K562 (cell line): ENCODE data around the gene CHPF2. TPM values are rescaled to one million over a fixed set of nuclear protein-coding genes. Genes with fewer than 3 reads are reported as not detected.

Source experiments
- BRD9 ChIP-seq: fragments of 450-650 bp; IDR thresholded peaks from 2 replicates; pipeline ENCODE4 v1.6.1; 2018; ENCODE audit warnings: low read depth; ENCODE audit not compliant: partially characterized antibody
- CBX2 ChIP-seq: fragments of 200-600 bp; sonication (generic); IDR thresholded peaks from one replicate; pipeline ENCODE4 v1.6.1; 2012; ENCODE audit warnings: mild to moderate bottlenecking, low read length, inconsistent platforms; ENCODE audit not compliant: insufficient read depth, poor library complexity, severe bottlenecking
- E2F8 ChIP-seq: fragments of 450-650 bp; IDR thresholded peaks from 2 replicates; pipeline ENCODE4 v1.7.1; 2018; ENCODE audit warnings: mild to moderate bottlenecking, low read depth; ENCODE audit not compliant: partially characterized antibody
- FOXJ3 ChIP-seq: sonication (generic); formaldehyde crosslinking; IDR thresholded peaks from 2 replicates; pipeline ENCODE4 v1.4.0; 2020; ENCODE audit warnings: mild to moderate bottlenecking, missing genetic modification reagents
- FOXK2 ChIP-seq, 2 experiments: fragments of 450-650 bp; IDR thresholded peaks in 1 of 2; conservative IDR thresholded peaks in 1 of 2; 2 replicates each; pipeline ENCODE4 v1.6.1; 2016; ENCODE audit warnings: low read depth in 2 of 2, mild to moderate bottlenecking in 1 of 2
- HMG20A ChIP-seq: fragments of 450-650 bp; formaldehyde crosslinking; conservative IDR thresholded peaks from 2 replicates; pipeline ENCODE4 v1.4.0; 2020; ENCODE audit warnings: mild to moderate bottlenecking, mixed read lengths
- HSF4 ChIP-seq: fragments of 250-450 bp; sonication (Bioruptor Pico); IDR thresholded peaks from 2 replicates; pipeline ENCODE4 v2.1.2; 2022; ENCODE audit warnings: mild to moderate bottlenecking, moderate library complexity, borderline replicate concordance
- ILK ChIP-seq: fragments of 450-650 bp; IDR thresholded peaks from 2 replicates; pipeline ENCODE4 v1.6.1; 2016; ENCODE audit warnings: missing genetic modification characterization, low read depth, mild to moderate bottlenecking, missing compliant biosample characterization, moderate library complexity, borderline replicate concordance
- LEF1 ChIP-seq: fragments of 450-650 bp; IDR thresholded peaks from 2 replicates; pipeline ENCODE4 v1.6.1; 2016; ENCODE audit warnings: mild to moderate bottlenecking
- MAFG ChIP-seq: fragments of 450-650 bp; conservative IDR thresholded peaks from 2 replicates; pipeline ENCODE4 v1.6.1; 2016; ENCODE audit warnings: missing genetic modification characterization, missing compliant biosample characterization
- NCOA1 ChIP-seq: fragments of 450-650 bp; IDR thresholded peaks from 2 replicates; pipeline ENCODE4 v1.6.1; 2016; ENCODE audit warnings: low read depth
- POU5F1 ChIP-seq: fragments of 150-350 bp; IDR thresholded peaks from 2 replicates; pipeline ENCODE4 v1.6.1; 2014; ENCODE audit warnings: borderline replicate concordance, low read length, low read depth, mild to moderate bottlenecking; ENCODE audit not compliant: partially characterized antibody
- SMARCB1 ChIP-seq: IDR thresholded peaks from 2 replicates; pipeline ENCODE4 v1.6.1; 2011; ENCODE audit warnings: improper control_type of control experiment, low read depth; ENCODE audit not compliant: insufficient read length
- ZBTB40 ChIP-seq, 2 experiments: fragments of 450-650 bp in 1 of 2; sonication (generic) in 1 of 2; formaldehyde crosslinking in 1 of 2; IDR thresholded peaks; 2 replicates each; pipeline versions ENCODE4 v1.7.1 to v1.9.0; 2016 to 2022; ENCODE audit warnings: inconsistent platforms in 1 of 2, mild to moderate bottlenecking in 1 of 2, missing genetic modification reagents in 1 of 2
- polyA plus RNA-seq, 8 experiments: library from polyadenylated mRNA; depleted of rRNA in 4 of 8; stranded (reverse) in 5 of 8; unstranded in 3 of 8; fragments of >200 nt; fragmentation: Nextera tagmentation in 2 of 8; fragmentation: Illumina TruSeq in 1 of 8; extraction: Ambion mirVana in 2 of 8; extraction: Trizol in 1 of 8; gene quantifications; 2 replicates each; pipeline versions ENCODE4 v1.2.1 to v1.2.3, GENCODE V29; 2011 to 2014; ENCODE audit warnings: inconsistent platforms in 1 of 8, missing spikeins in 1 of 8
- total RNA-seq, 7 experiments: library from RNA; depleted of rRNA in 6 of 7; stranded (reverse); fragments of >200 nt in 6 of 7; fragmentation: Illumina TruSeq in 2 of 7; extraction: Trizol in 2 of 7; gene quantifications; 2 replicates each; pipeline versions ENCODE4 v1.2.1 to v1.2.3, GENCODE V29; 2011 to 2021; ENCODE audit warnings: low replicate concordance in 1 of 7

Gene CHPF2
- total and polyA plus RNA-seq, 9 of the 15 experiments (the other 6 are each of a cell fraction or from before 2014, with no cell fraction given) = 0.08 to 32.8 (median 10.5) TPM

- TF ChIP-seq ZBTB40 (IDR thresholded peaks at IDR 0.05) (no peak), ZBTB40 (CRISPR knock-in tag; IDR thresholded peaks at IDR 0.05) (no peak), ILK (tag) (no peak), MAFG (tag) (peak; percentile 43), POU5F1 (no peak), SMARCB1 (no peak), FOXJ3 (CRISPR knock-in tag) (no peak), NCOA1 (0 out of 2 replicates have a peak, but pooled peaks have one; percentile 34), E2F8 (no peak), HMG20A (CRISPR knock-in tag) (no peak), CBX2 (no peak), HSF4 (CRISPR knock-in tag) (no peak), FOXK2 (conservative IDR thresholded peaks at IDR 0.05 in 1 of 2, IDR thresholded peaks at IDR 0.05 in 1 of 2; ENCODE audit: low read depth in 2 of 2) (peak; percentile 97 to 99), LEF1 (0 out of 2 replicates have a peak, but pooled peaks have one; percentile 41), BRD9 (no peak)
Observed at GRCh38 chr7:151228024-151228866, 4.0 kb upstream of the CHPF2 start (continued).
